NCI-H748 treated with DMSO at 0.1 percent for 48 hours (cell line): ENCODE data around the gene CAPZA2.

Experiments
- DNase-seq: peaks from one replicate; lab custom pipeline; 2025; lab: John Stamatoyannopoulos, UW

The CAPZA2 gene

DNA sequence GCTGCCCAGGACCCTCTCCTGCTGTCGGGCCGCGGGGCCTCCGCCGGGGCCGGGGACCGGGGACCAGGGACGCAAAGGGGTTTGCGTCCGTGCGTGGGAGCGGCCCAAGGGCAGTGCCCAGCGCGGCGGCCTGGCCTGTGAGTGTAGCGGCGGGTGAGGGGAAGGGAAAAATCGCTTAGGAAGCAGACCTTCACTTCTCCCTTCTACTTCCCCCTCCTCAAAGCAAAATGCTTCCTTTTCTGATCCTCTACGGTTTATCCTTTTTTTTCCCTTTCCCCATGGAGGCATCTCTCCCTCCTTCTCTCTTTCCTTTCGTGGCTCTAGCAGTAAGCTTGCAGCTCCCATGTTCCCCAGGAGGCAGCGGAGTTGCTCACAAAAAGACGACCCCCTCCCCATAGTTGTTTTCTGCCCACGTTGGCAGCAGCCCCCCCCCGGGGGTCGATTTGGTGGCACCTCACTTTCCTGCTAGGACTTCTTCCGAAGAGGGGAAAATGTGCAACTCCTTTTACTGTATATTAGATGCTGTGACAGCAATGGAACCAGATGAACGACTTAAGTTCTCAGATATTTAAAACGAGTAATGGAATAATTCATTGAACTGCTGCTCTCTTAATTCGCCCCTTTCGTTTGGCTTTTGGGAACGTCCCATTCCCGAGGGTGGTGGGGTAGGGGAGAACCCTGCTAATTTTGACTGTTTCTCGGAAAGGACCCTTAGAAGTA lies 724 bp downstream of the CAPZA2 start:
- DNase-seq: no peak

DNA sequence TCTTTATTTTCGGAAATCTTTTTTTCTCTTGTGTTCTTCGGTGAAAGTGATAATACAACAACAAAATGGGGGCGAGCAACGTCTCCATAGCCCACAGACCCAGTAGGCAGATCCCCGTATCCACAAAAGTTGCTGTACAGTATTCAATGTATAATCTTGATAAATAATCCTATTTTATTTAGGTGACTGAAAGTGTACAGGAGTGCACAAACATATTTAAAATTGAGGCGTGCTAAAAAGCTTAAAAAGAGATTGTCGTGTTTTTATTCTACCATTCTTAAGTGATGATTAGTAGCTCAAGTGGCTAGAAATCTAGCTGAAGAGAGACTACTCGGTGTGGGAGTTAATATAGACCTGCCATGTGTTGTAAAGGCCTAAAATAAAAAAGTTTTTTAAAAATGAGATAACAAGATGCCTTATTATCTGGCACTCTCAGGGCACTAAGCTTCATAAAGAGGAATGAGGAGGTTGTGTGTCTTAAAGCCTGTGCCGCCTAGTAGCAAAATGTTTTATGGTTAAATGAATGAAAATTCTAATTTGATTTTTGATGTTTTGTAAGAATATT lies 1.6 kb downstream of the CAPZA2 start:
- DNase-seq: no peak

DNA sequence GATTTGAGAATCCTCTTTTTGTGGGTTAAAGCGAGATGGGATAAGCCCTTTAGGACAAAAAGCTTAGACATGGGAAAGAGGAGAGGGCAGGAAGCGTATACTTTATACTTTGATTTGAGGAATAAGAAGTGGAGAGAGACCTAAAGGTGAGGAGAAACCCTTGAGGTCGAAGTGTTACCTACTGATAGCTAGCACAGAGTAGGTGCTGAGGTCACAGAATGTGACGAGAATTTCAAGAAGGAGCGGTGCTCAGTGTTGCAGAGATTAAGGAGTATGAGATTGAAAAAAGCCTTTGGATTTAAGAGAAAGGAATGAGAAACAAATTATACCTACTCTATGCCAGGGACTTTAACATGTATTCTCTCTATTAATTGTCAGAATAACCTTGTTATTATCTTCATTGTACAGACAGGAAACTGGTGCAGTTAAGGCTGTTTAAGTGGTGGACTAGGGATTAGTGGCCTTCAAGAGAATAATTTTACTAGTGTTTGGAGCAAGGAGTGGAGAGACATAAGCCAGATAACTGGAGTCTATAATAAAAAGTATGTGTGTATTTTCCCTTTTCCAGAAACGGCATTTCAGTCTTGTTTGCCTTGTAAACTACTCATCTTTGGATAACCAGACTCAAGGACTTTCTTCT lies 8.8 kb downstream of the CAPZA2 start:
- DNase-seq: no peak

DNA sequence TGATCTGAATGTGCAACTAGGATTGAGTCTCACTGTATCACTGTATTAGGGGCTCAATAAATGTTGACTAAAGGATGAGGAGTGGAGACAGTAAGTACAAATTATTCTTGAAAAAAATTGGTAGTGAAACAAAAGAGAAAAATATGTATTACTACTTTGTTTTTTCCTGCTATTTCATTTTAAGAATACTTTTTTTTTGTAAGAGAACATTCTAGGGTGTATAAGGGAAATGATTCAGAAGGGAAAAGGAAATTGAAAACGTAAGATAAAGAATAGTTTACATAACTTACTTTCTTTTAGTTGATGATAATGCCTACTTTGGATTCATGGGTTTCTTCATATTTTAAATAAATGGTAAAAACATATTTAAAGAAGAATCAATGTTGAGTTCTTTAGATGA lies 9.6 kb downstream of the CAPZA2 start:
- DNase-seq: no peak

GRCh38 chr7:116873619-116874018 lies 11.2 kb downstream of the CAPZA2 start:
- no peak for DNase-seq

GRCh38 chr7:116876664-116877442 lies 14.5 kb downstream of the CAPZA2 start:
- DNase-seq: no peak

DNA sequence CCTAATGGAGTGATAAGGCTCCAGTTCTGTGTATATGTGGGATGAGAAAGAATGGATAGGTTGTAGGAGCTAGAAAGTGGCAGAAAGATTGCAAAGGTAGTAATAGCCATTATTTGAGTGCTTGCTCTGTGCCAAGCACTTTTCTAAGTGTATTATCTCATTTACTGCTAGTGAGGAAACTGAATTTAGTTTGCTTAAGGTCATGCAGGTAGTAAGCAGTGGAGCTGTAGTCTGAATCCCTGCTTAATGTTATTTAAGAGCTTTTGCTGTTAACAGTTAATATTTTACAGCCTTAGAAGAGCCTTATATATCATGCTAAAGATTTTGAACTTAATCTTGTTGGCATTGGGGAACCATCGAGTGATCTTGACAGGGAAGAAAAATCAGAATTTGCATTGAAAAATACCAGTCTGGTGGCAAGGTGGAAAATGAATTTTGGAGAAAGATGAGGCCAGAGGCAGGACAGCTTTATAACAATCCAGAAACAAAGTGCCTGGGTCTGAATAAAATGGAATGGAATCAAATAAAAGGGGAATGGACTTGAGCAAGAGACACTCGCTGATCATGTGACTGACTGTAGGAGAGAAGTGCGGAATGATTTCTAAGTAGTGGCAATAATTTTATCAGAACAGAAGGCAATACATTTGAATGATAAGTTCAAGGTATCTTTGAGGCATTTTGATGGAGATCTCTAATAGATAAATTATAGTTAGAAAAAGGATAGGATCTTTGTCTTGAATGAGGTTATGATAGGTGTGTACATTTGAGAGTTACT lies 15.2 kb downstream of the CAPZA2 start:
- no peak for DNase-seq

GRCh38 chr7:116884691-116885090 lies 22.3 kb downstream of the CAPZA2 start:
- DNase-seq: no peak

DNA sequence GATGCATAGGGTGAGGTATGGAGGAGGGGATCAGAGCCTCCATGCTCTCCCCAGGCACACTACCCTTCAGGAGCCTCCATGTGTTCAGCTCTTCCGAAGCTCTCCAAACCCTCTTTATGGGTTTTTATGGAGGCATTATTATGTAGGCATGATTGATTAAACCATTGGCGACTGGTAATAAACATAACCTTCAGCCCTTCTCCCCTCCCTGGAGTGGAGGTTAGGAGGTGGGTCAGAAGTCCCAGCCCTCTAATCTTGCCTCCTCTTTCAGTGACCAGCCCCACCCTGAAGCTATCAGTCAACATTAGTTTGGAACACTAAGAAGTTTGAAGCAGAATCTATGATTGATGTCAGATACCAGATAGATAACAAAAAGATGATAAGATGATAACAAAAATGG lies 23.3 kb downstream of the CAPZA2 start:
- DNase-seq: no peak

GRCh38 chr7:116886543-116887156 lies 24.3 kb downstream of the CAPZA2 start:
- no peak for DNase-seq

GRCh38 chr7:116888895-116889294 lies 26.5 kb downstream of the CAPZA2 start:
- no peak for DNase-seq

DNA sequence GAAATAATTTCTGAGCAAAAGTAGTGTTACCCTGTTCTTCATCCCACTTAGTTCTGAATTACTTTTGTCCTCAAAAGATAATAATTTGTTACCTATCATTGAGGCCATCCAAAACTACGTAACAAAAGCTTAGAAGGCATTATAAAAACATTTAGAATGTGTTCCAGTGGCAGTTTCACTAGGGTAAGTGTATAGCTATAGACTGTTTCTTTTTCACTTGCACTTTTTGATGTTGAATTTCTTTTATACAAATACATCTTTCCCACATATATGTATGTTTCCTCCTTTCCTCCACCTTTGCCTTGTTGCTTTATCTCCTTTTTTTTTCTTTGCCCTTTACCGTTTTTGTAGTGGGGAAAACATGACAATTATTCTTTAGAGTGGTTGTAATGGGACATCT lies 33.5 kb downstream of the CAPZA2 start:
- no peak for DNase-seq

- no peak for DNase-seq
These were observed 35.3 kb downstream of the CAPZA2 start for GRCh38 chr7:116897661-116898060.

DNA sequence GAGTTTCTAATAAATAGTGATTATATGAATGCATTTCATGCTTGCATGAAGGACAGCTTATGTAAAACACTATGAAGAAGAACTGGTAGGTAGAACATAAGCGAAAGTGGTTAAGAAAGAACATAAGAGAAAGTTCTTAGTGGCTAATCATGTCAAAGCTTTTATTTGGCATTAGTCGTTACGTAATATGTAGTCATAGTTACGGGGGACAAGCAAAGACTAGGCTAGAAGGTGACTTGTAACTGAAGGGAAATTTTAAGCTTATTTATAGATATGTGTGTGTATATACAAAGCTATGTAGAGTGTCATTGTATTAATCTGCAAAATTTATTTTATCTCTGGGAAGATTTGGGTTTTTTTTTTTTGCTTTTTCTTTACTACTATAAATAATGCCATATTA lies 36.9 kb downstream of the CAPZA2 start:
- no peak for DNase-seq

DNA sequence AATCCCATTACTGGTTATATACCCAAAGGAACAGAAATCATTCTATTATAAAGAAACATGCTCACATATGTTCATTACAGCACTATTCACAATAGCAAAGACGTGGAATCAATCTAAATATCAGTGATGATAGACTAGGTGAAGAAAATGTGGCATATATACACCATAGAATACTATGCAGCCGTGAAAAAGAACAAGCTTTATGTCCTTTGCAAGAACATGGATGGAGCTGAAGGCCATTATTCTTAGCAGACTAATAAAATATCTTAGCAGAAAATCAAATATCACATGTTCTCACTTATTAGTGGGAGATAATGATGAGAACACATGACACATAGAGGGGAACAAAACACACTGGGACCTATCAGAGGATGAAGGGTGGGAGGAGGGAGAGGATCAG lies 38.8 kb downstream of the CAPZA2 start:
- DNase-seq: no peak

- no peak for DNase-seq
These were observed 40.5 kb downstream of the CAPZA2 start for GRCh38 chr7:116902867-116903266.

DNA sequence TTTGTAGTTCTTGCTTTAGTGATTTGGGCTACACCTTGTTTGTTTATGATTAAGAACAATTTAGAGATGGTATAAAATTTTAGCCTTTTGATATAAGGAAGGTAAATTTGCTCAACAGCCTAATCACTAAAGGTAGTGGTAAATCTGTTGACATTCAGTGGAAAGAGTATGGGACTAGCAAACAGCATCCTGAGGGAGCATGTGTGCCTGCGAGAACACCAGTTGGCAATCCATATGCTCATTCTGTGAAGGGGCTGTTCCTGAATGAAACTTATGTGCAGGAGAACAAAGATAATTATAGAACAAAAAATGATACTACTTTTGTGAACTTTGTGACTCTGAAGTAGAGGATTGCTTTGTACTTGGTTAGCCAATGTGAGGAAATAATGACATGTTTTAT lies 44.0 kb downstream of the CAPZA2 start:
- no peak for DNase-seq

DNA sequence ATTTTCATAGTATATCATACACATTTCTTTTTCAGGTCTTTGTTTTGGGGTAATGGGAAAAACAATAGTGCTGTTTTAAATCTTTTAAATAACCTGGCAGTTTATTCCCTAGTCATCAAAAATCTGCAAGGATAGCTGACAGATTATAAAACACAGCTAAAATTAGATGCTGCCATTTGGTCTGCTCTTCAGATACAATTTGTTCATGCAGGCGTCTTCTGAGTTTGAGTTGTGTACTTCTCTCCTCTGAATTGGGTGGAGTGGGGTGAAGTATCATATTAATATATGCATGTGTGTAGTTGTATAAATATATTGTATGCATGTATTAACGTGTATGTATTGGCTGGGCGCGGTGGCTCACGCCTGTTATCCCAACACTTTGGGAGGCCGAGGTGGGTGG lies 48.0 kb downstream of the CAPZA2 start:
- no peak for DNase-seq

- no peak for DNase-seq
These were observed 49.4 kb downstream of the CAPZA2 start for GRCh38 chr7:116911801-116912200.

GRCh38 chr7:116912269-116912909 lies 50.0 kb downstream of the CAPZA2 start:
- DNase-seq: no peak

DNA sequence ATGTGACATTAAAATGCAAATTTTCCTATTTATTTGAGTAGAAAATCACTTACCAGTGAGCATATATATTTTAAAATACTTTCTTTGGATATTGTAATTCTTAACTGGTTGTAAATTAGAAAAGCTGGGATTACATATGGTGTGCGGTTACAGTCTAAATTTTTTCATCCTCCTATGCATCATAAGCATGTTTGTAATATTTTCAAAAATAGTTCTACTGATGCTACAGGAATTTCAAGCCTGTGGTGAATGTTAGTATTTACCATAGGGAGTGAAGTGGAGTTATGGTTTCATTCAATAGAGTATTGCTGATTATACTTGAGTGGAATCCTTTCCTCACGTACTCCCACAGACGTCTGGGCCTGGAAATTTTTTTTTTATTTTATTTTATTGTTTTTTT lies 56.3 kb downstream of the CAPZA2 start:
- DNase-seq: no peak
